GM19328 (cell line): ENCODE data around the gene ZNF444.
"Not testable (repeated sequence)": the region's sequence is repeated elsewhere in the genome, so short reads cannot be mapped to it uniquely, and the experiment has no call there.

Source experiments
- ATAC-seq: cut with Tn5 transposase; IDR thresholded peaks from one replicate; pipeline ENCODE4 v1.9.1; 2021; ENCODE audit warnings: mild to moderate bottlenecking, moderate library complexity; ENCODE audit not compliant: unreplicated experiment

The ZNF444 gene

DNA sequence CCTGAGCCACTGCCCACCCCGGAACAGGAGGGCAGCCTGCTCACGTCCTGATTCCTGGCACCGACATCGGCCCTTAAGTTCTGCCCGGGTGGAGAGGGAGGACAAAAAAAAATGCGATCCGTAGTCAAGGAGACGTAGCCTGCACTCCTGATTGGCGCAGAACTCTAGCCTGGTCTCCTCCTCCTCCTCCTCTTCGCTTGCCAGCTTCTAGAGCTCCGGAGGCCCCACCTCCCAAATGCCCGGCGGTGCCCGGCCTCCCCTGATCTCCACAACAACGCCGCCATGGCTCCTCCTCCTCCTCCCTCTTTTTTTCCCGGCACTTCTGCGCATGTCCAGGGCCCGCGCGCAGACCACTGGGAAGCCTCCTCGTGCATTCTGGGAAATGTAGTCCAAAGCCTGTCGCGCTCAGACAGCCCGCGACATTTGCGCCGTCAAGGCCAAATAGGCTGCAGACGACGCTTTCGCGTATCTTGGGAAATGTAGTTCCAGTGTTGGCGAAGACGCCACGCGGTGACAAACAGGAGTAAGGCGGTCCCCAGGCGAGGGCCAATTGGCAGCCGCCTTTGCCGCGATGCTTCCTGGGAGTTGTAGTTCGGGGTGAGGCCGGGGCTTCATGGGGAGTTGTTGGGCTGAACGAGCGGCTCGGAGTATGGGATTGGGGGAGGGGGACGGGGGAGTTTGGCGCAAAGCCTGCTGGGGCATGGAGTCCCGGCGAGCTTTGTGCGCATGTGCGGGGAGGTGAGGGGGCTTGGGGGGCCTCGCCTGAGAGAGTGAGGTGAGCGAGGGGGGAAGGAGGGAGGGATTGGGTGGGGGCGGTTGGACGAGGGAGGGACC, at the start of gene ZNF444:
Gene ZNF444, plus strand, starts transcription at position 705 of the 834 bp plus-strand sequence. CDS start 5,625 bp downstream, outside the sequence.
- peak; percentile 82 for ATAC-seq

DNA sequence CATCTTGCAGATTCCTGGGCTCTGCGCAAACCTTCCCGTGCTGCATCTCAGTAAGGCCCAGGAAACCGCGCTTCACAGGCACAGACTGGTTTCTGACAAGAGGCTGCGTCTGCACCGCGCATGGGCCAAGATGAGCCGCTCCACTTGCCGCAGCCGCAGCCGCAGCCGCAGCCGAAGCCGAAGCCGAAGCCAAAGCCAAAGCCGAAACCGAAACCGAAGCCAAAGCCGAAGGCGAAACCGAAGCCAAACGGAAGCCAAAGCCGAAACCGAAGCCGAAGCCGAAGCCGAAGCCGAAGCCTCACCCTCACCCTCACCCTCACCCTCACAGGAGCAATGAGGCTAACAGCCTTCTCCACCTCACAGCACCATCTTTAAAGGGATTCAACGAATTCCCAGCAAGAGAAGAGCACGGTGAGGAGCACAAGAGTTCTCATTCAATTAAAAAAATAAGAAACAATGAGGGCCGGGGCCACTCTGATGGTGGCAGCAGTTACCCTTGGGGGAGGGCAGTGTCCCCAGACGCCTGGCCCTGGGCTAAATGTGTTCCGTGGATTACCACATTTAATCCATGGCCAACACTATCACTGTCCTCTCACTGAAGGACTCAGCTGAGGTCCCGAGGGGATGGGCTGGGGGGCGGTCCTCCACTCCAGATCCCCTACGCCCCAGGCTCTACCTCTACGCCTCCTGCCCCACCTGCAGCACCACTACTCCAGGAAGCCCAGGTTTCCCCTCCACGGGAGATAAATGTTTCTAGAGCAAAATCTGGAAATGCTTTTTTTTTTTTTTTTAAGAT, 49.1 kb upstream of the ZNF444 start:
- ATAC-seq = no peak

DNA sequence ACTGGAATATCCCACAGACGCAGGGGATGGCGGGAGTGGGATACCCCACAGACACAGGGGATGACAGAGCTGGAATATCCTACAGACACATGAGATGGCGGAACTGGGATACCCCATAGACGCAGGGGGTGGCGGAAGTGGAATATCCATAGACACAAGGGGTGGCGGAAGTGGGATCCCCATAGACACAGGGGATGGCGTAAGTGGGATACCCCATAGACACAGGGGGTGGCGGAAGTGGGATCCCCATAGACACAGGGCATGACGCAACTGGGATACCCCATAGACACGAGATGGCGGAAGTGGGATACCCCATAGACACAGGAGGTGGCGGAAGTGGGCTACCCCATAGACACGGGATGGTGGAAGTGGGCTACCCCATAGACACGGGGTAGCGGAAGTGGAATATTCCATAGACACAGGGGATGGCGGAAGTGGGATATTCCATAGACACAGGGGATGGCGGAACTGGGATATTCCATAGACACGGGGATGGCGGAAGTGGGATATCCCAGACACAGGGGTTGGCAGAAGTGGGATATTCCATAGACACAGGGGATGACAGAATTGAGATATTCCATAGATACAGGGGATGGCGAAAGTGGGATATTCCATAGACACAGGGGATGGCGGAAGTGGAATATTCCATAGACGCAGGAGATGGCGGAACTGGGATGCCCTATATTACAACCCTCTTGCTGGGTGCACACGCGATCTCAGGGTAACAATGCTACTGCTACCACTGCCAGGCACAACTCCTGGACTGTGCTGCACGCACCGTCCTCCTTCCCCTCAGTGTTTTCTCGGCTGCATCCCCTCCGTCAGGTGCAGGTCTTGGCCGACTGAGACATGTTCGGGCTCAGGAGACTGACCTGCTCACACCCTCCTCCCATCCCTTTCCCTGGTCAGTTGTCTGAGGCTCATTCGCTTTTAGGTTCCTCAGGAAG, 48.1 kb upstream of the ZNF444 start:
- ATAC-seq = no peak

DNA sequence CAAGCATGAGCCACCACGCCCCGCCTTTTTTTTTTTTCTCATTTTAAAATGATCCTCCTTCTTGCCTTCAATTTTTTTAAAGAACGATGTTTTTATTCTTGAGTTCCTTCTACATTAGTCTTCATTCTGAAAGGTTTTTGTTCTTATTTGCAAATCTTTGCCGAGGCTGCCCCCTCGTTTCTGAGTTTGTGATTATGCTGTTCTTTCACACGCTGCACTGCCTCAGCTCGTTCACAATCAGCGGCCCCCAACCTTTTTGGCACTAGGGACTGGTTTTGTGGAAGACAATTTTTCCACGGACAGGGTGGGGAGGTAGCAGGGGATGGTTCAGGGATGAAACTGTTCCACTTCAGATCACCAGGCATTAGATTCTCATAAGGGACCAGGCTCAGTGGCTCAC, 46.6 kb upstream of the ZNF444 start:
- ATAC-seq = no peak

DNA sequence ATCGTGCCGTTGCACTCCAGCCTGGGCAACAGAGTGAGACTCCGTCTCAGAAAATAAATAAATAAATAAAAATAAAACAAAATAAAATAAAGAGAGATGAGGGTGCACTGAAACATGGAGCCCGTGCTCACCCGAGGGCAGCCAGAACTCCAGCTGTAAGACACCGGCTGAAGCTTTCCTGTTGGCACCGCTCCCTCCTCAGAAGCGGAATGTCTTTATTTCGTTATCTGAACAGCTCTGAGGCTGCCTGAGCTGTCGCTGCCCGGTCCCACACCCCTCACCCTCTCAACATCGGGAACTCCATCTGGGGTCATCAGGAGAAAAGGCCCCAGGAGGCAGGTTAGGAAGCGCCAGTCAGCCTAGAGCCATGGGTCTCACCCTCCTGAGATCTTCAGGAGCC, 44.4 kb upstream of the ZNF444 start:
- no peak for ATAC-seq

DNA sequence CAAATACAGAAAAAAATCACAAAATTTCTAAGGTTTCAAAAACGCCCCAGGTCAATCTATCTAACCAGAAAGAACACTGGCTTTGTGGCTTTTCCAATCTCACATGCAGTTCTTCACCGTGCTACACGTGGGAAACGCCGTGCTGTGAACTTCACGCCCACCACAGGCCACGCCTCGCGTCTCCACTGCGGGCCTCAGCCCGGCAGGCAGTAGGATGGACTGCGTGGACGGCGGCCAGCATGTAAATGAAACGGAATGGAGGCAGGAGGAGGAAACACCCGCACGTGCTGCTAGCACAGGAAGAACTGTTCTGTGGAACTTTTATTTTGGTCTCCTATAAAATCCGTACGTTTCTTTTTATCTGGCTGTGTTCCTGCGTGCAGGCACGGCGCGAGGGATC, 43.8 kb upstream of the ZNF444 start:
- ATAC-seq = no peak

DNA sequence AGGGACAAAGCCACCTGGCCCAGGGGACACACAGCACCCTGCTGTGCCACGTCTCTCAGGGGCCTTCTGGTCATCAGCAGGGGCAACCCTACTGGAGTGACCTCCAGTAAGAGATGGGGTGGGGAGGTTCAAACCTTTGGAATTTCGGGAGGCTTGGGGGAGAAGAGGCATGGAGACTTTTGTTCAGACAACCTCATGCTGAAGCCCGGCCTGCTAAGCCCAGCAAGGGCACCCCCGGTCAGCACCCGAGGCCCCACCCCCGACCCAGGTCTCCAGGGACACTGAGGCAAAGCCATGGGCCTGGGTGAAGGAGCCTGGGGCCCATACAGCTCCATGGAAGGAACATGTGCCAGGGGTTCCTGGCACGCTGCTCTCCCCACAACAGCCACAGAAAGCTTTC, 43.3 kb upstream of the ZNF444 start:
- ATAC-seq = no peak

DNA sequence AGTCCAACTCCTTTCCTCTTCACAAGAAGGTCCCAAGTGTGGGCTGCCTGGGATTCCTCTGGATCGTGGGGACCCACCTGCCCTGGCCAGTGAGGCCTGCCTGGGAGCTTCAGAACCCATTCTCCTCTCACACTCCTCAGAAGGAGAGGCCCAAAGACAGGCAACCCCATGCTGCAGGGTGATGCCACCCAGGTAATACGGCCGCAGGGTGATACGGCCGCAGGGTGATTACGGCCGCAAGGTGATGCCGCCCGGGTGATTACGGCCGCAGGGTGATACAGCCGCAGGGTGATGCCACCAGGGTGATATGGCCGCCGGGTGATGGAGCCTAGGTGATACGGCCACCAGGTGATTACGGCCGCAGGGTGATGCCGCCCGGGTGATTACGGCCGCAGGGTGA, 42.9 kb upstream of the ZNF444 start:
- ATAC-seq = not testable (repeated sequence)

DNA sequence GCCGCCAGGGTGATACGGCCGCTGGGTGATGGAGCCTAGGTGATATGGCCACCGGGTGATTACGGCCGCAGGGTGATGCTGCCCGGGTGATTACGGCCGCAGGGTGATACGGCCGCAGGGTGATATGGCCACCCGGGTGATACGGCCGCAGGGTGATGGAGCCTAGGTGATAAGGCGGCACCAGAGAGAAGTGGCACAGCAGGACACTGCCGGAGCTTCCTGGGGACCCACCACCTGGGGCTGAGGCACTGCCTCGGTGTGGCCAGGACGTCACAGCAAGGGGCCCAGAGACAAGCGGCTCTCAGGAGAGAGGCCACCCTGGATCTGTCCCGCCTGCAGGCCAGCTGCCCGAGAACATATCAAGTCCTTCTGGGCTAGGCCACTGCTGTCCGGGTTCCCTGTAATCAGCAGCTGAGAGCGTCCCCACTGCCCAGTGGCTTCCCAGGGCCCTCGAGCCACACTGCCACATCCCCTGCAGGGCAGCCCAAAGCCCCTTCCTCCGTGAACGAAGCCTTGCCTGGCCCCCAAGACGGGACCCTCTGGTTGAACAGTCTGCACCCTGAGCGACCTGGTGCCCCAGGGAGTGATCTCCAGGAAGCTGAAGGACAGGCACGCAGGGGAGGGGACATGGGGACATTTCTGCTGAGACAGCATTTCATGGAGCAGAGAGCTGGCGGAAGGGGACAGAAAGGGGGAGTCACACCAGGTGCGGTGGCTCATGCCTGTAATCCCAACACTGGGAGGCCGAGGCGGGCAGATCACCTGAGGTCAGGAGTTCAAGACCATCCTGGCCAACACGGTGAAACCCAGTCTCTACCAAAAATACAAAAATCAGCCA, 42.1 kb upstream of the ZNF444 start:
- ATAC-seq = no peak

DNA sequence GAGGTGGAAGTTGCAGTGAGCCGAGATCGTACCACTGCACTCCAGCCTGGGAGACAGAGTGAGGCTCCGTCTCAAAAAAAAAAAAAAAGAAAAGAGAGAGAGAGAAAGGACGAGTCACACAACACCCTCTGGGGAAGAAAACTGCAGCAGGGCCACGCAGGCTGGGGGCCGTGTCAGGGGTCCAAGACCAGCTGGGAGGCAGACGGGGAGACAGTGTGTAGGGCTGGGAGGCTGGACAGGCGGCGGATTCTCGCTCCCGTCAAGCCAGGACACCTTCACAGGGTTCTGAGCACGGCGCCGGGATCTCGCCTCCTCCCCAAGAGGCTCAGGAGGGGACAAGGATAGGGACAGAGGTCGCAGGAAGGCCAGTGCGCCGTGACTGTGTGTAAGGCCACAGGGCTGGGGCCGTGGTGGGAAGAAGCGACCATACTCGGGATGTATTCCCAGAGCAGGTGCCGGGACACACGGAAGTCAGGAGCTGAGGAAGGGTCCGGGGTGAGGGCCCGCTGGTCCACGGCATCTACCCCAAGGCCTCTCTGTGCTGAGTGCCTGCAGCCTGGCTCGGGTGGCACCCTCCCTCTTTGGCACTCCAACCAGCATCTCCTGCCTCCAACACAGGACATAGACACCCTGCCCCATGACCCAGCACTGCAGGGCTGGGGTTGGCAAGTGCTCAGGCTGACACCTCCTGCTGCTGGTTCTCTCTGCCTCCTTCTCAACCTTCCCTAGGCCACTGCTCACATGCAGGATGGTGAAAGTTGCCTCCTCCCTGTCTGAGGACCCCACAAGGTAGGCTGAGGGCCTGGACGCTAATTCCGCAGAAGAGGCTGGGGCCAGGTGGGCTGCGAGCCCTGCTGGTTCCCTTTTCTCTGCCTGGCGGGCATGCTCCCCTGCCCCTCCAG, 41.2 kb upstream of the ZNF444 start:
- ATAC-seq = no peak

DNA sequence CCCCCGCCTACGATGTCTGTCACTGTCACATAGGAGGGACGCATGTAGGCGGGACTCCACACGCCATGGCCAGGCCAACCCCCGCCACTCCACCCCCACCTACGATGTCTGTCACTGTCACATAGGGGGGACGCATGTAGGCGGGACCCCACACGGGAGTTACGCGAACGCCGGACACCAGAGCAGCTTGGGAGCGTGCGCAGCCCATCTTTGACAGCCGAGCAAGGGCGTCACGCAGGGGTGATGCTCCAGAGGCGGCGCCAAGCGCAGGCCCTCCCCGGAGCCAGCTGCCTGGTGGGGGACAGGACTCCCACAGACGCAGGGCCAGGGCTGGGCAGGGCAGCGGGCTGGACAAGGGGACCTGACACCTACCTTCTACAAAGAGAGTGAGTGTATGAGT, 40.0 kb upstream of the ZNF444 start:
- ATAC-seq = no peak

DNA sequence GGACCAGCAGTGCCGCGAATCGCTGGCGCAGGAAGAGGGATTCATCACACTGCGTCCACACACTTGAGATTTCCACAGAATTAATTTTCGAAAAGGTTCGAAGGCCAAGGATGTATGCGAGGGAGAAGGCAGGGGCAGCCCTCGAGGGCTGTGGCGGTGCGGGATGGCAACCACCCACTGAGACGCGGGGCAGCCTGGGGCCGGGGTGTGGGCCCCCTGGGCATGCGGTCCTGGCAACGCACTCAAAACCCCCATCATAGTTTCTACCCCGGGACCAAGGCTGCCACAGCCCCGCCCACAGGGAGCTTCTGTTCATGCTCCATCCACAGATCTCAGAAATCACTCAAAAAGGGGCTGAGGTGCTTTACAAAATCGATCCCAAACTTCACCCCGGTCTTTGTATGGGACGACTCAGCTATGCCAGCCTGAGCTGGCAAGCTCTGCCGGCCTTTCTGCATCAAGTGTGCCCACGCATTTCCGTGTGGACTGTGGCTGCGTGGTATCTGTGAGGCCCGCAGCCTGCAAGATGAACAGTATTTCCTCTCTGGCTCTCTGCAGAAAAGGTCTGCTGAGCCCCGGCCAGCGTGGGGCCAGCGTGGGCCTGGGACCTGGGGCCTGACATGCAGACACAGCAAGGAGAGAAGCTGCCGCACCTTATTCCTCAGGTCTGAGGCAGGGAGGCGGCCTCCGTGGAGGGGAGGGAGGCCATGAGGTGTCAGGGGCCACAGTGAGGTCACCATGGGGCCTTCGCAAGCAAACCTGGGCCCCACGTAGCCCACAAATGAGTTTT, 39.1 kb upstream of the ZNF444 start:
- ATAC-seq = no peak

DNA sequence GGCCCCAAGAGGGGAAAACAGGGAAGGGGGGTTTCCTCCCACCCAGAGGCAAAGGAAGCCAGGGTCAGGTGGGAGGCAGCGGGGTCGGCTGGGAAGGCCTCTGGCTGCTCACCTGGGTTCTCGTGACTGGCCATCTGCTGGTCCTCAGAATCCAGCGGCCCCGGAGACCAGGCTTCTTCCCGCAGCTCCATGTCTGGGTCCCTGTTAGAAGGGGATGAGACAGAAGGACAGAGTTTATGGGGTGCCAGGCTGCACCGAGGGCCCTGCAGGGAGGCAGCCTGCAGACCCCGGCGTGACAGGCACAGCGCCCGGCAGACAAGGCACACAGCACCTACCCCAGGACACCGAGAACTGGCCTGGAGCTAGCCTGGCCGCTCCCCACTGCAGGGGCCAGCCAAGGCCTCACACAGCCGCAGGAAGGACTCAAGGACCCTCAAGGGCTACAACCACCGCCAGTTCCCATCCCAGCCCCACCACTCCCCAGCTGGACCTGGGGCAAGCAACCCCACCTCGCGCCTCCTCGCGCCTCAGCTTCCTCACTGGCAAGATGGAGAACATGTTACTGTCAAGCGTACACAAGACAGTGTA, 38.0 kb upstream of the ZNF444 start:
- ATAC-seq = no peak

DNA sequence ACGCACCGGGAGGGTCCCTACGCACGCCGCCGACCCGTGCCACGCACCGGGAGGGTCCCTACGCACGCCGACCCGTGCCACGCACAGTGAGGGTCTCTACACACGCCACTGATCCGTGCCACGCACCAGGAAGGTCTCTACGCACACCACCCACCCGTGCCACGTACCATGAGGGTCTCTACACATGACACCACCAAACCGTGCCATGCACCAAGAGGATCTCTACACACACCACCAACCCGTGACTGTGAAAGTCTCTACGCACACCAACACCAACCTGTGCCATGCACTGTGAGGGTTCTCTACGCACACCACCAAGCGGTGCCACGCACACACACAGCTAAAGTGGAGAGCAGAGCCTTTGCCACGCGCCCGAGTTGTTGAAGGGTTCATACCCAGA, 36.7 kb upstream of the ZNF444 start:
- ATAC-seq = no peak

DNA sequence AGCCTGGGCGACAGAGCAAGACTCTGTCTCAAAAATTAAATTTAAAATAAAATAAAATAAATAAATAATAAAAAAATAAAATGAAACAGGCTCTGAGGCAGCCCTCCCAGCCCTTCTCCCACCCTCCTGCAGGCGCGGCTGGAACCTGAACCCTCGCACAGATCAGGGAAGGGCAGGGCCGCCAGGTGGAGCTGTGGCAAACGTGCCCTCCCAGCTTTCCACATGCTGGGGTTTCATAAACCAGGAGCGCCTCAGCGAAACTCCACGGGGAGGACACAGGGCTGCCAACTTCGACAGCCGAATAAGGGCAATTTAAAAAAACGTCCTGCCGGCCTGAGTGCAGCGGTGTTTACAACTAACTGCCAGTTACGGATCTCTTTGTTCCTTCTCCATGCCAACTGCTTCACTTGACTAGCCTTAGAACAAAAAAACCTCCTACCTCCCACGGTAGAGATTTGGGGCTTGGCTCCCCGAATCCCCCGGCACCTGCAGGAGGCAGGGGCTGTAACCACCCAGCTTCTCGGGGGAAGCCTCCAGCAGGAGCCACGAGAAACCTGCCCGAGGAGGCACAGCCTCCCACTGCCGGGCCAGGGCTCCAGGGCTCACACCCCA, 35.9 kb upstream of the ZNF444 start:
- no peak for ATAC-seq

DNA sequence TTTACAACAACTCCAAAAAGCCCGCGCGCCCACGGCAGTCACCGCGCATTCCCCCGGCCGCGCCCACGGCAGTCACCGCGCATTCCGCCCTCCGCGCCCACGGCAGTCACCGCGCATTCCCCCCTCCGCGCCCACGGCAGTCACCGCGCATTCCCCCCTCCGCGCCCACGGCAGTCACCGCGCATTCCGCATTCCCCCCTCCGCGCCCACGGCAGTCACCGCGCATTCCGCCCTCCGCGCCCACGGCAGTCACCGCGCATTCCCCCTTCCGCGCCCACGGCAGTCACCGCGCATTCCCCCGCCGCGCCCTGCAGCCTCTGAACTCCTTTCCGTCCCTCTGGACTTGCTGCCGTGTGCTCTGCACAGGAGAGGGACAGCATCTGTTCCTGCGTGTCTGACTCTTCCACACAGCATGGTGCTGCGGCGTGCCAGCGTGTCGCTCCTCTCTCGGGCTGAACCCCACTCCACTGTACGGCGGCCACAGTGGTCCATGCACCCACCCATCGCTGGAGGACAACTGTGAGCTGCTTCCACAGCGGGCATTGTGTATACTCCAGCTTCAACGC, 35.2 kb upstream of the ZNF444 start:
- ATAC-seq = not testable (repeated sequence)

DNA sequence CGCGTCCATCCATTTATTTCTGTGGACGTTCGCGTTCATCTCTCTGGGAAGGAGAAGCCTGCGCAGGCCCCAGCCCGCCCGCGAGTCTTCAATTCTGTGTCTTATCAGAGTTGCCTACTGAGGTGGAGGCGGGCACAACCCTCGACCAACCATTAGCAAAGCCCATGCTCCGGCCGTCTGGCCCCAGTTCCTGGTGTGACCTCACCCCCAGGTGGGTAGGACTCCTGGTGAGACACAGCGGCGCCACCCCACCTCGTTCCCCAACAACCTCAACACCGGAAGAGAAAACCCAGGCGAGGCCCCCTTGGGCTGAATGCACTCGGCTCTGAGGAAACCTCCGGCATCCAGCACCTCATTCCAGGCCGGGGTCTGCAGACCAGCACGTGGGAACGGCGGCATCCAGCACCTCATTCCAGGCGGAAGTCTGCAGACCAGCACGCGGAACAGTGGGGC, 34.7 kb upstream of the ZNF444 start:
- no peak for ATAC-seq
